K562 (cell line): ENCODE results near the gene CCNY. TPM values are rescaled to one million over a fixed set of nuclear protein-coding genes. Genes with fewer than 3 reads are reported as not detected.
A peak's percentile ranks its signal among the peaks of the same experiment; 100 is the strongest.

Experiments
- HDAC6 ChIP-seq: IDR thresholded peaks from 2 replicates; pipeline ENCODE4 v1.6.1; 2012; ENCODE audit warnings: low read depth, mild to moderate bottlenecking, control low read depth, inconsistent platforms, low read length, moderate library complexity
- HNRNPUL1 ChIP-seq: fragments of 200-400 bp; formaldehyde crosslinking; IDR thresholded peaks from 2 replicates; pipeline ENCODE4 v1.6.1; 2017; ENCODE audit warnings: low read length
- MYC ChIP-seq, 2 experiments: fragments of 250-450 bp in 1 of 2; sonication (Bioruptor Pico) in 1 of 2; IDR thresholded peaks; 2 replicates each; pipeline versions ENCODE4 v1.5.1 to v1.6.1; 2012 to 2021; ENCODE audit warnings: low read depth in 2 of 2, borderline replicate concordance in 1 of 2, improper control_type of control experiment in 1 of 2, low read length in 1 of 2, mild to moderate bottlenecking in 1 of 2, moderate library complexity in 1 of 2
- polyA plus RNA-seq, 8 experiments: library from polyadenylated mRNA; depleted of rRNA in 4 of 8; stranded (reverse) in 5 of 8; unstranded in 3 of 8; fragments of >200 nt; fragmentation: Nextera tagmentation in 2 of 8; fragmentation: Illumina TruSeq in 1 of 8; extraction: Ambion mirVana in 2 of 8; extraction: Trizol in 1 of 8; gene quantifications; 2 replicates each; pipeline versions ENCODE4 v1.2.1 to v1.2.3, GENCODE V29; 2011 to 2014; ENCODE audit warnings: inconsistent platforms in 1 of 8, missing spikeins in 1 of 8
- total RNA-seq, 7 experiments: library from RNA; depleted of rRNA in 6 of 7; stranded (reverse); fragments of >200 nt in 6 of 7; fragmentation: Illumina TruSeq in 2 of 7; extraction: Trizol in 2 of 7; gene quantifications; 2 replicates each; pipeline versions ENCODE4 v1.2.1 to v1.2.3, GENCODE V29; 2011 to 2021; ENCODE audit warnings: low replicate concordance in 1 of 7
- TF ChIP-seq, protein P1 (sequence below): sonication (generic); formaldehyde crosslinking; IDR thresholded peaks from 2 replicates; pipeline ENCODE4 v1.8.1; 2023; ENCODE audit warnings: missing genetic modification reagents, mild to moderate bottlenecking, borderline replicate concordance
- TF ChIP-seq, protein P2 (sequence below): fragments of 200-800 bp; sonication (Bioruptor generic); IDR thresholded peaks from 2 replicates; pipeline ENCODE4 v1.6.1; 2016; ENCODE audit warnings: missing genetic modification characterization, missing compliant biosample characterization
- TF ChIP-seq, protein P3 (sequence below): sonication (generic); formaldehyde crosslinking; IDR thresholded peaks from 2 replicates; pipeline ENCODE4 v1.8.0; 2022; ENCODE audit warnings: mild to moderate bottlenecking, missing genetic modification reagents, borderline replicate concordance
- TF ChIP-seq, protein P4 (sequence below): fragments of 250-450 bp; sonication (Bioruptor Pico); IDR thresholded peaks from 2 replicates; pipeline ENCODE4 v1.5.0; 2022; ENCODE audit warnings: mild to moderate bottlenecking
- TF ChIP-seq, protein P5 (sequence below): sonication (generic); formaldehyde crosslinking; IDR thresholded peaks from 2 replicates; pipeline ENCODE4 v1.8.0; 2022; ENCODE audit warnings: mild to moderate bottlenecking, missing genetic modification reagents

The CCNY gene
- total and polyA plus RNA-seq, 9 of the 15 experiments (the other 6 are each of a cell fraction or from before 2014, with no cell fraction given) = 8.4 to 109 (median 38.6) TPM

DNA sequence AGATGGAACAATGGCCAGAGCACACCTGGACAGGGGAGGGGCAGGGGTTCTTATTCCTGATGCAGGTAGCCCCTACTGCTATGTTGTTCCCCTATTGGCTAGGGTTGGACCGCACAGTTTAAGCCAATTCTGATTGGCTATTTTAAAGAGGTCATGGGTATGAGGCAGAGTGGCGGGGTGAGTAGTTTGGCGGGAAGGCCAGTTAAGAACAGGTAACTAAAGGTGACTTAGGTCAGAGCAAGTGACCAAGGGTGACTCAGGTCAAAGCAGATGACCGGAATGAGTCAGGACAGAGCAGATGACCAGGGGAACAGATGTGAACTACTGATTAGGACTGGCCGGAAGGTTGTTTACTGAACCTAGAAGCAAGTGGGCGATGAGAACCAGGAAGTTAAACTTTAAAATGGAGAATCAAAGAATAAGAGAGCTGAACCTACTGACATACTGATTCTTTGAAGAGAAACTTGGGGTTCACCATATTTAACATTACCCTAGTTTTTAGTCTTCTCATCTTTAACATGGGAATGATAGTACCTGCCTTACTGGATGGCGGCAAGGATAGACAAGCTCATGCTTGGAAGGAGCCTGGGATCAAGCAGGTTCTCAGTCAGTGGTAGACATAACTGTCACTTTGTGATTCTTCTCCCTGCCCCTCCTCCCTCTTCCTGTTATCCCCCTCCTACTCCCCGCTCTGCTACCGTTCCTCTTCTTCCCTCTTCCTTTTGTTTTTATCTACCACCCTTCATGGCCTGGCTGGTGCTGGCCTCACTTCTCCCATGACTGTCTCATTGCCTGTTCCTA is 55.0 kb downstream of the CCNY start (continued):
- TF ChIP-seq, protein P1, sequence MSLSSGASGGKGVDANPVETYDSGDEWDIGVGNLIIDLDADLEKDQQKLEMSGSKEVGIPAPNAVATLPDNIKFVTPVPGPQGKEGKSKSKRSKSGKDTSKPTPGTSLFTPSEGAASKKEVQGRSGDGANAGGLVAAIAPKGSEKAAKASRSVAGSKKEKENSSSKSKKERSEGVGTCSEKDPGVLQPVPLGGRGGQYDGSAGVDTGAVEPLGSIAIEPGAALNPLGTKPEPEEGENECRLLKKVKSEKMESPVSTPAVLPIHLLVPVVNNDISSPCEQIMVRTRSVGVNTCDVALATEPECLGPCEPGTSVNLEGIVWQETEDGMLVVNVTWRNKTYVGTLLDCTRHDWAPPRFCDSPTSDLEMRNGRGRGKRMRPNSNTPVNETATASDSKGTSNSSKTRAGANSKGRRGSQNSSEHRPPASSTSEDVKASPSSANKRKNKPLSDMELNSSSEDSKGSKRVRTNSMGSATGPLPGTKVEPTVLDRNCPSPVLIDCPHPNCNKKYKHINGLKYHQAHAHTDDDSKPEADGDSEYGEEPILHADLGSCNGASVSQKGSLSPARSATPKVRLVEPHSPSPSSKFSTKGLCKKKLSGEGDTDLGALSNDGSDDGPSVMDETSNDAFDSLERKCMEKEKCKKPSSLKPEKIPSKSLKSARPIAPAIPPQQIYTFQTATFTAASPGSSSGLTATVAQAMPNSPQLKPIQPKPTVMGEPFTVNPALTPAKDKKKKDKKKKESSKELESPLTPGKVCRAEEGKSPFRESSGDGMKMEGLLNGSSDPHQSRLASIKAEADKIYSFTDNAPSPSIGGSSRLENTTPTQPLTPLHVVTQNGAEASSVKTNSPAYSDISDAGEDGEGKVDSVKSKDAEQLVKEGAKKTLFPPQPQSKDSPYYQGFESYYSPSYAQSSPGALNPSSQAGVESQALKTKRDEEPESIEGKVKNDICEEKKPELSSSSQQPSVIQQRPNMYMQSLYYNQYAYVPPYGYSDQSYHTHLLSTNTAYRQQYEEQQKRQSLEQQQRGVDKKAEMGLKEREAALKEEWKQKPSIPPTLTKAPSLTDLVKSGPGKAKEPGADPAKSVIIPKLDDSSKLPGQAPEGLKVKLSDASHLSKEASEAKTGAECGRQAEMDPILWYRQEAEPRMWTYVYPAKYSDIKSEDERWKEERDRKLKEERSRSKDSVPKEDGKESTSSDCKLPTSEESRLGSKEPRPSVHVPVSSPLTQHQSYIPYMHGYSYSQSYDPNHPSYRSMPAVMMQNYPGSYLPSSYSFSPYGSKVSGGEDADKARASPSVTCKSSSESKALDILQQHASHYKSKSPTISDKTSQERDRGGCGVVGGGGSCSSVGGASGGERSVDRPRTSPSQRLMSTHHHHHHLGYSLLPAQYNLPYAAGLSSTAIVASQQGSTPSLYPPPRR = 0 out of 2 replicates have a peak, but pooled peaks have one; percentile 21
- TF ChIP-seq HNRNPUL1 = no peak
- TF ChIP-seq, protein P2, sequence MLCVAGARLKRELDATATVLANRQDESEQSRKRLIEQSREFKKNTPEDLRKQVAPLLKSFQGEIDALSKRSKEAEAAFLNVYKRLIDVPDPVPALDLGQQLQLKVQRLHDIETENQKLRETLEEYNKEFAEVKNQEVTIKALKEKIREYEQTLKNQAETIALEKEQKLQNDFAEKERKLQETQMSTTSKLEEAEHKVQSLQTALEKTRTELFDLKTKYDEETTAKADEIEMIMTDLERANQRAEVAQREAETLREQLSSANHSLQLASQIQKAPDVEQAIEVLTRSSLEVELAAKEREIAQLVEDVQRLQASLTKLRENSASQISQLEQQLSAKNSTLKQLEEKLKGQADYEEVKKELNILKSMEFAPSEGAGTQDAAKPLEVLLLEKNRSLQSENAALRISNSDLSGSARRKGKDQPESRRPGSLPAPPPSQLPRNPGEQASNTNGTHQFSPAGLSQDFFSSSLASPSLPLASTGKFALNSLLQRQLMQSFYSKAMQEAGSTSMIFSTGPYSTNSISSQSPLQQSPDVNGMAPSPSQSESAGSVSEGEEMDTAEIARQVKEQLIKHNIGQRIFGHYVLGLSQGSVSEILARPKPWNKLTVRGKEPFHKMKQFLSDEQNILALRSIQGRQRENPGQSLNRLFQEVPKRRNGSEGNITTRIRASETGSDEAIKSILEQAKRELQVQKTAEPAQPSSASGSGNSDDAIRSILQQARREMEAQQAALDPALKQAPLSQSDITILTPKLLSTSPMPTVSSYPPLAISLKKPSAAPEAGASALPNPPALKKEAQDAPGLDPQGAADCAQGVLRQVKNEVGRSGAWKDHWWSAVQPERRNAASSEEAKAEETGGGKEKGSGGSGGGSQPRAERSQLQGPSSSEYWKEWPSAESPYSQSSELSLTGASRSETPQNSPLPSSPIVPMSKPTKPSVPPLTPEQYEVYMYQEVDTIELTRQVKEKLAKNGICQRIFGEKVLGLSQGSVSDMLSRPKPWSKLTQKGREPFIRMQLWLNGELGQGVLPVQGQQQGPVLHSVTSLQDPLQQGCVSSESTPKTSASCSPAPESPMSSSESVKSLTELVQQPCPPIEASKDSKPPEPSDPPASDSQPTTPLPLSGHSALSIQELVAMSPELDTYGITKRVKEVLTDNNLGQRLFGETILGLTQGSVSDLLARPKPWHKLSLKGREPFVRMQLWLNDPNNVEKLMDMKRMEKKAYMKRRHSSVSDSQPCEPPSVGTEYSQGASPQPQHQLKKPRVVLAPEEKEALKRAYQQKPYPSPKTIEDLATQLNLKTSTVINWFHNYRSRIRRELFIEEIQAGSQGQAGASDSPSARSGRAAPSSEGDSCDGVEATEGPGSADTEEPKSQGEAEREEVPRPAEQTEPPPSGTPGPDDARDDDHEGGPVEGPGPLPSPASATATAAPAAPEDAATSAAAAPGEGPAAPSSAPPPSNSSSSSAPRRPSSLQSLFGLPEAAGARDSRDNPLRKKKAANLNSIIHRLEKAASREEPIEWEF = no peak
- TF ChIP-seq, protein P3, sequence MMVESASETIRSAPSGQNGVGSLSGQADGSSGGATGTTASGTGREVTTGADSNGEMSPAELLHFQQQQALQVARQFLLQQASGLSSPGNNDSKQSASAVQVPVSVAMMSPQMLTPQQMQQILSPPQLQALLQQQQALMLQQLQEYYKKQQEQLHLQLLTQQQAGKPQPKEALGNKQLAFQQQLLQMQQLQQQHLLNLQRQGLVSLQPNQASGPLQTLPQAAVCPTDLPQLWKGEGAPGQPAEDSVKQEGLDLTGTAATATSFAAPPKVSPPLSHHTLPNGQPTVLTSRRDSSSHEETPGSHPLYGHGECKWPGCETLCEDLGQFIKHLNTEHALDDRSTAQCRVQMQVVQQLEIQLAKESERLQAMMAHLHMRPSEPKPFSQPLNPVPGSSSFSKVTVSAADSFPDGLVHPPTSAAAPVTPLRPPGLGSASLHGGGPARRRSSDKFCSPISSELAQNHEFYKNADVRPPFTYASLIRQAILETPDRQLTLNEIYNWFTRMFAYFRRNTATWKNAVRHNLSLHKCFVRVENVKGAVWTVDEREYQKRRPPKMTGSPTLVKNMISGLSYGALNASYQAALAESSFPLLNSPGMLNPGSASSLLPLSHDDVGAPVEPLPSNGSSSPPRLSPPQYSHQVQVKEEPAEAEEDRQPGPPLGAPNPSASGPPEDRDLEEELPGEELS (CRISPR knock-in tag) = no peak
- TF ChIP-seq, protein P4, sequence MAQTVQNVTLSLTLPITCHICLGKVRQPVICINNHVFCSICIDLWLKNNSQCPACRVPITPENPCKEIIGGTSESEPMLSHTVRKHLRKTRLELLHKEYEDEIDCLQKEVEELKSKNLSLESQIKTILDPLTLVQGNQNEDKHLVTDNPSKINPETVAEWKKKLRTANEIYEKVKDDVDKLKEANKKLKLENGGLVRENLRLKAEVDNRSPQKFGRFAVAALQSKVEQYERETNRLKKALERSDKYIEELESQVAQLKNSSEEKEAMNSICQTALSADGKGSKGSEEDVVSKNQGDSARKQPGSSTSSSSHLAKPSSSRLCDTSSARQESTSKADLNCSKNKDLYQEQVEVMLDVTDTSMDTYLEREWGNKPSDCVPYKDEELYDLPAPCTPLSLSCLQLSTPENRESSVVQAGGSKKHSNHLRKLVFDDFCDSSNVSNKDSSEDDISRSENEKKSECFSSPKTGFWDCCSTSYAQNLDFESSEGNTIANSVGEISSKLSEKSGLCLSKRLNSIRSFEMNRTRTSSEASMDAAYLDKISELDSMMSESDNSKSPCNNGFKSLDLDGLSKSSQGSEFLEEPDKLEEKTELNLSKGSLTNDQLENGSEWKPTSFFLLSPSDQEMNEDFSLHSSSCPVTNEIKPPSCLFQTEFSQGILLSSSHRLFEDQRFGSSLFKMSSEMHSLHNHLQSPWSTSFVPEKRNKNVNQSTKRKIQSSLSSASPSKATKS = no peak
- TF ChIP-seq, protein P5, sequence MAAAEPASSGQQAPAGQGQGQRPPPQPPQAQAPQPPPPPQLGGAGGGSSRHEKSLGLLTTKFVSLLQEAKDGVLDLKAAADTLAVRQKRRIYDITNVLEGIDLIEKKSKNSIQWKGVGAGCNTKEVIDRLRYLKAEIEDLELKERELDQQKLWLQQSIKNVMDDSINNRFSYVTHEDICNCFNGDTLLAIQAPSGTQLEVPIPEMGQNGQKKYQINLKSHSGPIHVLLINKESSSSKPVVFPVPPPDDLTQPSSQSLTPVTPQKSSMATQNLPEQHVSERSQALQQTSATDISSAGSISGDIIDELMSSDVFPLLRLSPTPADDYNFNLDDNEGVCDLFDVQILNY = no peak
- no peak; the same call in 1 of the 2 replicates for TF ChIP-seq MYC (IDR thresholded peaks at IDR 0.05; ENCODE audit: low read depth, low read length)
- no peak for TF ChIP-seq MYC (CRISPR knock-in tag; IDR thresholded peaks at IDR 0.05; ENCODE audit: borderline replicate concordance, low read depth)
- TF ChIP-seq HDAC6 = no peak
